GM18519 (cell line): ENCODE measurements around the gene NPVF.
A peak's percentile ranks its signal among the peaks of the same experiment; 100 is the strongest.

Source experiments
- ATAC-seq: cut with Tn5 transposase; IDR thresholded peaks from one replicate; pipeline ENCODE4 v1.9.1; 2021; ENCODE audit warnings: mild to moderate bottlenecking, moderate library complexity; ENCODE audit not compliant: unreplicated experiment, low FRiP score

NPVF gene

DNA sequence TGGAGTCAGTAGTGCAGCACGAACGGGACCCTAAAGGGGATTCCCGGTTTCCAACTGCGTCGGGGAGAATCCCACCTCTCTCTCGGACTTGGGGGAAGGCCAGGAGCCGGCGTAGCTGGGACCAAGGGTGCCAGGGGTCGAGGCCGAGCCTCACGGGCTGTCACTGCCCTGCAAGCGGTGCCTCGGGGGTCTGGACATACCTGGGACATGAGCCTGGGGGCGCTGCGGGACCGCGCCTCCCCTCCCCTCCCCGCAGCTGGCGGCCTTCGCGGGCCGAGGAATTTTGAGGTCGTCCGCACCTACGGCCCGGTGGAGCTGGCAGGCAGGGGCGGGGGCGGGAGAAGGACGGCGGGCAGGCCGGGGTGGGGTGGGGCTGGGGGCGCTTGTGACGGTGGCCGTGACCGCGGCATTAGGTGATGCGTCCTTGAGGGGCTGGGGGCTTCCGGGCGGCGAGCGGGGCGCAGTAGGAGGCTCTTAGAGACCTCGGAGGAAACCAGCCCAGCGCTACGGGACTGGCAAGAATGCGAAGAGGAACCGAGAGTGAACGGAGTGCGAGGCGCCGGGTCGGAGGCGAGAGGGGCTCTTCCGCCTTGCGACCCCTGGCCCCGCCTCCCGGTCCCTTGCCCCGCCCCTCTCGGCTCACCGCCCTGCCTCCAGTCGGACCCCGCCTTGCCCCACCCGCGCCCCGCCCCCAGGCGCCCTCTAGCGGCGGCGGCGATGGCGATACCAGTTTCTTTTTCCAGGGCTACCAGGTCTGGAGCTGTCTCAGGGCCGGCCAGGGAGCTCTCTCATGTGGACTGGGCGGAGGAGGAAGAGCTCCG lies 48.3 kb downstream of the NPVF start:
- peak; percentile 90 for ATAC-seq

DNA sequence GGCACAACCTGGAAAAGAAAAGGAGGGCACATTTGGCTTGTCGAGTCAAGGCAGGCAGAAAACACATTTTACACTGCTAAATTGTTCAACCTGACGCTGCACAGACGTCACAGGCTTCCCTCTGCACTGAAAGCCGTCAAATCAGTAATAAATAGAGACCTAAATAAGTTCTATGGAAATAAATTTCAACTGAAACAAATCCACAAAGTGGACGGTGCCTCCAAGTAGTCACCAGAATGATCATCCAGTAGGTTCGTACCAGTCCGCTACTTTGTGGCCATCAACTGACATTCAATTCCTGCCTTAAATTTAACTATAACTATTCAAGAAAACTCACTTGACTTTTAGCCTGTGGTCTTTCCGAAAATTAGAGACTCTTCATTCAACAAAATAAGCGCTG lies 49.0 kb downstream of the NPVF start:
- no peak for ATAC-seq
